BJ (cell line): Measurements from ENCODE around the gene FOXRED2. TPM values are rescaled to one million over a fixed set of nuclear protein-coding genes. Genes with fewer than 3 reads are reported as not detected.
A peak's percentile ranks its signal among the peaks of the same experiment; 100 is the strongest.

Source experiments
- CTCF ChIA-PET: fragments of 350-600 bp; formaldehyde crosslinking; extraction: SDS; loops from one replicate; lab custom pipeline; 2021; ENCODE audit warnings: antibody characterized with exemption, inconsistent platforms; lab: Yijun Ruan, JAX
- POLR2A ChIA-PET: fragments of 300-600 bp; sonication (Branson Sonifier 250); formaldehyde crosslinking; extraction: SDS; loops from one replicate; lab custom pipeline; 2021; ENCODE audit warnings: antibody characterized with exemption; lab: Charles Lee
- DNase-seq: peaks from one replicate; pipeline ENCODE4 v3.0.0-alpha.2; 2011; ENCODE audit warnings: low read depth
- H3K27me3 ChIP-seq: 2 replicates; pipeline ENCODE4 v1.6.0; 2011; ENCODE audit warnings: low read length; ENCODE audit not compliant: control insufficient read depth, insufficient read depth
- H3K36me3 ChIP-seq: 2 replicates; pipeline ENCODE4 v1.5.1; 2011; ENCODE audit warnings: low read length; ENCODE audit not compliant: control insufficient read depth, insufficient read depth
- H3K4me3 ChIP-seq: 2 replicates; pipeline ENCODE4 v1.5.1; 2011; ENCODE audit warnings: low read depth, mild to moderate bottlenecking, control low read depth, low read length
- CTCF ChIP-seq: IDR thresholded peaks from 2 replicates; pipeline ENCODE4 v1.5.1; 2011; ENCODE audit warnings: low read depth, mild to moderate bottlenecking, control low read depth, inconsistent platforms, low read length, moderate library complexity; ENCODE audit not compliant: insufficient read depth
- polyA minus RNA-seq: library from RNA; depleted of rRNA, polyadenylated mRNA; stranded (reverse); fragments of >200 nt; gene quantifications from 2 replicates; pipeline ENCODE4 v1.2.3, GENCODE V29; 2011; rRNA and poly(A)+ RNA removed
- polyA plus RNA-seq: library from polyadenylated mRNA; depleted of rRNA; stranded (reverse); fragments of >200 nt; gene quantifications from 2 replicates; pipeline ENCODE4 v1.2.3, GENCODE V29; 2011; rRNA removed

The FOXRED2 gene
- polyA plus RNA-seq (1.6 and 3.2 TPM in 2 replicates), polyA minus RNA-seq (2.7 and 3.0 TPM in 2 replicates)

- Histone ChIP-seq H3K27me3 (no peaks in the 10 kb centered on the region), H3K4me3 (peak within 1 kb of the TSS; percentile 53), H3K36me3 (peaks cover 2% of the 10 kb centered on the region; the same call in 1 of the 2 replicates)
- ChIA-PET CTCF (interaction anchor here (0.7 to 1.0 kb wide), 2 partner anchors 20 to 267 kb away, joined by 3 to 4 read pairs; no protein-coding TSS in a partner anchor), POLR2A (interaction anchor here (0.6 kb wide), 2 partner anchors 226 to 367 kb away, joined by 3 read pairs; no protein-coding TSS in a partner anchor)
- DNase-seq = no peak
- no peak for TF ChIP-seq CTCF
Observed at GRCh38 chr22:36506637-36507517, at the start of gene FOXRED2. TSS of gene FOXRED2 (minus strand) at chr22:36507040. CDS start at chr22:36506422, 618 bp downstream.

- no peak for TF ChIP-seq CTCF
- no peak for DNase-seq
- H3K4me3 ChIP-seq = no peak overlapping the region
- ChIA-PET CTCF (interaction anchor here (1.4 kb wide), 1 partner anchor 9 kb away, joined by 6 read pairs; no protein-coding TSS in a partner anchor), POLR2A (no interaction called here)
- H3K27me3 ChIP-seq = peaks cover 14% of the 10 kb centered on the region
- no peaks in the 10 kb centered on the region for H3K36me3 ChIP-seq
Observed at GRCh38 chr22:36554098-36554497, 47.3 kb upstream of the FOXRED2 start.

- CTCF ChIA-PET = interaction anchor here (0.9 to 2.9 kb wide), 6 partner anchors 11 to 304 kb away, joined by 3 to 16 read pairs (median 6); partner anchors contain the start of gene IFT27
Observed at GRCh38 chr22:36552289-36552688, 45.4 kb upstream of the FOXRED2 start.

GRCh38 chr22:36550701-36551495 lies 44.1 kb upstream of the FOXRED2 start:
- Histone ChIP-seq H3K27me3 (peaks cover 12% of the 10 kb centered on the region), H3K36me3 (no peaks in the 10 kb centered on the region), H3K4me3 (no peak overlapping the region)
- ChIA-PET CTCF (interaction anchor here (1.2 to 8.4 kb wide), 5 partner anchors 12 to 307 kb away, joined by 5 to 78 read pairs (median 9); partner anchors contain the start of gene IFT27), POLR2A (no interaction called here)
- TF ChIP-seq CTCF = no peak
- DNase-seq = no peak

More at GRCh38 chr22:36552289-36552688, 45.4 kb upstream of the FOXRED2 start:
- TF ChIP-seq CTCF = no peak
- peaks cover 13% of the 10 kb centered on the region for H3K27me3 ChIP-seq
- POLR2A ChIA-PET = no interaction called here
- H3K4me3 ChIP-seq = no peak overlapping the region
- H3K36me3 ChIP-seq = no peaks in the 10 kb centered on the region
- no peak for DNase-seq
